GM21390 (cell line): ENCODE measurements around the gene HTD2.
"Not testable (repeated sequence)": the region's sequence is repeated elsewhere in the genome, so short reads cannot be mapped to it uniquely, and the experiment has no call there.

Experiments used
- ATAC-seq: cut with Tn5 transposase; IDR thresholded peaks from one replicate; pipeline ENCODE4 v1.9.1; 2021; ENCODE audit not compliant: unreplicated experiment

Gene HTD2

DNA sequence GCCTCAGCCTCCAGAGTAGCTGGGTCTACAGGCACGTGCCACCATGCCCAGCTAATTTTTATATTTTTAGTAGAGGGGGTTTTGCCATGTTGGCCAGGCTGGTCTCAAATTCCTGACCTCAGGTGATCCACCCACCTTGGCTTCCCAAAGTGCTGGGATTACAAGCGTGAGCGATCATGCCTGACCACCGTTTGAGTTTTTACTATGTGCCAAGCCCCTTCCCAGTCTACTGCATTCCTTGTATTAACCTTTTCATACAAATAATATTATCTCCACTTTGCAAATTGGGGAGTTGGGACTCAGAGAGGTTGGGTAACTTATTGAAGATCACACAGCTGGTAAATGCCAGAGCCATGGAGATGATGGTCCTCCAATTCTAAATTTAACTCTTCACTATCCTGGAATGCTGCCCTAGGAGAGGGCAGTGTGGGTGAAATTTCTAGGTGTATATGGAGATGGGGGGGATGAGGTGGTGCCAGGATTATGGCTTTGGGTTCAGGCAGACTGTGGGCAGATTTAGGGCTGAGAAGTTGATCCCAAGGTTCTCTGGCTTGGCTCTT is 25.4 kb downstream of the HTD2 start:
- no peak for ATAC-seq

DNA sequence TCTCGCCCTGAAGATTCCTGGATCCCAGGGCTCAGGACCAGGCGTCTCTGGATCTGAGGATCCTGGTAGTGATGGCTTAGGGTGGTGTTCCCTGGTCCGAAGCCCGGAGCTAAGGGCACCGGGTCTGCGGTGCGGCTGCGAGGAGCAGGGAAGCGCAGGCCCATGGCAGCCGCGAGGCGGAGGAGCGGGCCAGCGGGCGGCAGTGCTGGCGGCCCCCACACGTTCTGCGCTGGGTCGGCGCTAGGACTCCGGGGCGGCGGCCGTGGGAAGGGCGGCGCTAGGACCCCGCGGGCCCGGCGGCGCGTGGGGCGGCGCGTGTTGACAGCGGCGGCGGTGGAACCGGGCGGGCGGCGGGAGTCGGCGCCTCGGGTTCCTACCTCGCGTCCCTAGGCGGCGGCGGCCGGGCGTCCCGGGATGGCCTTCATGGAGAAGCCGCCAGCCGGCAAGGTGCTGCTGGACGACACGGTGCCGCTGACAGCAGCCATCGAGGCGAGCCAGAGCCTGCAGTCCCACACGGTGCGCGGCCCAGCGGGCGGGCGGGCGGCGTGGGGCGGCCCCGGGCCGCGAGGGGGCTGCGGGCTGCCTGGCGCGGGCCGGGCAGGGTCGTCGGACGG is 26.4 kb downstream of the HTD2 start, which contains the start of gene PXK:
TSS of gene PXK (plus strand) at position 318 of the 614 bp plus-strand sequence. CDS start at position 415, 97 bp downstream.
- ATAC-seq = peak; percentile 91

DNA sequence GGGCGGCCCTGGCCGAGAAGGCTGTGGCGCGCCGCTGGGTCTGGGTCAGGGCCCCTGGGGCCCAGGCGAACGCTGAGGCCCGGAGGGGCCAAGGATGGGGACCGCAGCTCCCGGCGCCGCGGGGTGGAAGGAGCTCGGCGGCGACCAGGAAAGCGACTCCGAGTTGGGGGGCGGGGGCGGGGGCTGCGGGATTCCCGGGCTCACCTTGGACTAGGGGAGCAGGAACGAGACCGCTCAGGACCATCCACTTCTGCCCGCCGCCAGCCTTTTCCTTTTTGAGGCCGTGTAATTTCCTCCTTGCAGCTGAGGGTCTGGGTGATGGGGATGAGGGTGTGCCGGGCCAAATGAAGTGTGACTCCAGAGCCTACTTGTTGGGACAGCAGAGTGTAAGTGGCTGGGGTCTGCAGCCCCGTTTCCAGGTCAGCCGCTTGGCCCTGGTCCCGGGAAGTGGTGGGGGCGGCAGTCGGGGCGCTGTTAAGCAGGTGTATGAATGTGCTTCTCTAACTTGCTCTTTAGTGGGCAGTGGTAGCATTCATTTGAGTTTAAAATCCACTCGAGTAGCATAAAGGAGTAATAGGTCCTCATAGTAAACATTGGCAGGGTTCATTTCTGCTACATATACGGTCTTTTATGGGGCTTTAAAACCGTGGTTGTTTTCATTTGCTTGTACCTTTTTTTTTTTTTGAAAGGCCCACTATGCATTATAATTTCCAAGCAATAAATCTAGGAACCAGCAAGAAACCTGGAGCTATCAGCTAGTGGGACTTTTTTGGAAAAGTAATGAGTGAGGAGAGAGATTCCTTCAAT is 27.1 kb downstream of the HTD2 start:
- ATAC-seq = peak; percentile 34

DNA sequence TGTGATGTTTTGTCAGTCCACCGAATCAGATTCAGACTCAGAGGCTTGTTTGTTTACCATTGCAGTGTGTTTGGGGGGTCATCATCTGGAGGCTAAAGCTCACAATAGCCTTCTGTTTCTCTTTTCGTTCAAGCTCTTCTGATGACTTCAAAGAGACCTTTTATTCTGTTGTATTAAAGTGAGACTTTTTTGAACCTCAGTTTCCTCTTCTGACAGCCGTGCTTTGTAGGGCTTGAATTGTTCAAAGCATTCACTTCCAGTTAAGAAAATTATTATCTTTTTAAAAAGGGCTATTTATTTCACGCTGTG is 27.6 kb downstream of the HTD2 start:
- ATAC-seq = no peak

DNA sequence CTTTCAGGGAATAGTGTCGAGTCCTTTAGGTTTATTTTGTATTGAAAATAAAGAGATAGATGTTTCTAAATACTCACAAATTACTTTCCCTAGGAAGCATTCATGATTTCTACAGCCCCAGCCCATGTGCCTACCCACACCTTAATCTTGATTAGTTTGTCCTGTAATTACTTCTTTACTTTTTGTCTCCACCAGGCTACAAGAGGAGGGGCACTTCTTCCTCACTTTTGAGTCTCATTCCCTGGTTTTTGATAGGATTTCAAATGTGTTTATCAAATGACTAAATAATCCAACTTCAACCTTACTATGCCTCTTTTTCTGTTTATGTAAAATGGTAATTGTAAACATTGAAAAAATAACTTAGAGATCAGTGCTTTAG is 28.2 kb downstream of the HTD2 start:
- no peak for ATAC-seq

DNA sequence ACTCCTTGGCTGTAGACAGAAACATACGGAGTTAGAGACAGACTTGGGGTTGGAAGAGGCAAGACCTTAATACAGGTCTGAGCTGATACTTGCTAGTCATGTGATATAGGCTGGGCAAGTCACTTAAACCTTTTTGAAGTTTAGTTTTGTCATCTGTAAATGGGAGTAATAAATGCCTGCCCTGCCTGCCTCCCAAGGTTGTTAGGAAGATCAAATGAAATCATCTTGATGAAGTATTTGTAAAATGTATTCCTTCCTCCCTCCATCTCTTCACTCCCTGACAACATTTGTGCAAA is 29.3 kb downstream of the HTD2 start:
- ATAC-seq = no peak

DNA sequence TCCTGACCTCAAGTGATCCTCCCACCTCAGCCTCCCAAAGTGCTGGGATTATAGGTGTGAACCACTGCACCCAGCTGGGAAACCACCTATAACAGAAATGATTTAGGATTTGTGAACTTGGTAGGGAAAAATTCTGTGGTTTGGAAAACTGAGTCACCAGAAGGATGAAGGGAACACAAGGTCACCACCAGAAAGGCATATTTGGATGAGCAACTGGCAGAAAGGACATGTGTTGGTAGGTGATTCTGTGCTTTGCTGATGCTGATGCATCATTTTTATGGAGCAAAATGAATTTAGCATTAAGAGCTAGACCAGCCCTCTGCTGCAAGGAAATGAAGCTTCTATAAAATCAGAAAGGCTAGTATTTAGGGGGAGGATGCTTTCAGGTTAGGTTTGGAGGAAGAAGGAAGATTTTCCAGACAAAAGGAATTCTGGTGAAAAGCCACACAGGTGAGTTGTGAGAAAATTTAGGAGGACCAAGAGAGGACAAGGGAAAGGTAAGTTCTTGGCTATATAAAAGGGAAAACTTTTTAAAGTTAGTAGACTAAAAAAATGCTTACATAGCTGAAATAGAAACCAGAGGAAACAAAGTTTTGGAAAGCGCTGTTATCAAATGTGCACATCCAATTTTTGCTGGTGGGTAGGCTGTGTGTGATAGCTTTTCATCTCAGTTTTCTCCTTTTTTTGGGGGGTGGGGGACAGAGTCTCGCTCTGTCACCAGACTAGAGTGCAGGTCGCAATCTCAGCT is 30.0 kb downstream of the HTD2 start:
- no peak for ATAC-seq

DNA sequence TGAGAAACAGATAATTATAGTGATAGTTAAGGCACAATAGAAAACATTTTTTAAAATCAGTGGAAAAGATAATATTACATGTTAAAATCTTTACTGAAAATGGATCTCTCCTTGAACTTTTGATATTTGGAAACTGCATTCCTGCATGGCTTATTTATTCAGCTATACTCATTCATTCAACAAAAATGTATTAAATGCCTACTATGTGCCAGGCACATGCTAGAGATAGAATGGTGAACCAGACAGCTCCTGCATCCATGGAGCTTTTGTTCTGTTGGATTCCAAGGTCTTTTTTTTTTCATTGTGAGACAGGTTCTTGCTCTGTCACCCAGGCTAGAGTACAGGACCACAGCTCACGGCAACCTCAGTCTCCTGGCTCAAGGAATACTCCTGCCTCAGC is 30.9 kb downstream of the HTD2 start:
- ATAC-seq = no peak

DNA sequence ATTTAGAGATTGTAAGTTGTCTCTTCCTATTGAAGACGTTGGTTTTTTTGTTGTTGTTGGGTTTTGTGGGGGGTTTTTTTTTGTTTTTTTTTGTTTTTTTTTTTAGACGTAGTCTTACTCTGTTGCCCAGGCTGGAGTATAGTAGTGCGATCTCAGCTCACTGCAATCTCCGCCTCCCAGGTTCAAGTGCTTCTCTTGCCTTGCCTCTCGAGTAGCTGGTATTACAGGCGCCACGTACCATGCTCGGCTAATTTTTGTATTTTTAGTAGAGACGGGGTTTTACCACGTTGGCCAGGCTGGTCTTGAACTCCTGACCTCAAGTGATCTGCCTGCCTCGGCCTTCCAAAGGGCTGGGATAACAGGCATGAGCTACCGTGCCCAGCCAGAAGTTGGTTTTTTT is 32.8 kb downstream of the HTD2 start:
- ATAC-seq = not testable (repeated sequence)

DNA sequence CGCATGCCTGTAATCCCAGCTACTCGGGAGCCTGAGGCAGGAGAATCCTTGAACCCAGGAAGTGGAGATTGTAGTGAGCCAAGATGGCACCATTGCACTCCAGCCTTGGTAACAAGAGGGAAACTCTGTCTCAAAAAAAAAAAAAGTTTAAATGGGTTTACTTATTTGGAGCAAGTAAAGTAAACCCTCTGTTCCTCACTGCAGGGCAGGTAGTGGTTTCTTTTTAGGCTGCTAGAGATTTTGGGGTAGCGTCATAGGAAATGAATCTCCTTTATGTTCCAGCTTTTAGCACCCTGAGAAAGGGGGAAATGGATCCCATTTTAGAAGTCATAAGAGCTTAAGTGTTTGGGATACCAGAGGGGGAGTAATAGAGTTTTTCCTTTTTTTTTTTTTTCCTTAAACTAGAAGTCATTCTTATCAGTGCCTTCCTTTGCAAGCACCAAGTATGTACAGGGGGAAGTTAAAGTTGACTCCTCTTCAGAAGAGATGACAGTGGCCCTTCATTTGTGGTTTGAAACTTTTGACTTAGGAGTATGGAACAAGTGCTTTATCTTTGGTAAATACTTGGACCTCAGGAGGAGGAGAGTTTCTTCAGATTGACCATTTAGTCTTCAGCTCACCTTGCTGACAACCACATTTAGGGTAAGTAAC is 34.4 kb downstream of the HTD2 start:
- ATAC-seq = no peak

DNA sequence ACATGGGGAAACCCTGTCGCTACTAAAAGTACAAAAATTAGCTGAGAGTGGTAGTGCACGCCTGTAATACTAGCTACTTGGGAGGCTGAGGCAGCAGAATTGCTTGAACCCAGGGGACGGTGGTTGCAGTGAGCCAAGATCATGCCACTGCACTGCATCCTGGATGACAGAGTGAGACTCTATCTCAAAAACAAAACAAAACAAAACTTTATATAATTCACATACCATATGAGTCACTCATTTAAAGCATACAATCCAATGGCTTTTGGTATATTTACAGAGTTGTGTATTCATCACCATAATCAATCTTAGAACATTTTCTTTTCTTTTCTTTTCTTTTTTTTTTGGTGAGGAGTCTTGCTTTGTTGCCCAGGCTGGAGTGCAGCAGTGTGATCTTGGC is 35.1 kb downstream of the HTD2 start:
- ATAC-seq = no peak

DNA sequence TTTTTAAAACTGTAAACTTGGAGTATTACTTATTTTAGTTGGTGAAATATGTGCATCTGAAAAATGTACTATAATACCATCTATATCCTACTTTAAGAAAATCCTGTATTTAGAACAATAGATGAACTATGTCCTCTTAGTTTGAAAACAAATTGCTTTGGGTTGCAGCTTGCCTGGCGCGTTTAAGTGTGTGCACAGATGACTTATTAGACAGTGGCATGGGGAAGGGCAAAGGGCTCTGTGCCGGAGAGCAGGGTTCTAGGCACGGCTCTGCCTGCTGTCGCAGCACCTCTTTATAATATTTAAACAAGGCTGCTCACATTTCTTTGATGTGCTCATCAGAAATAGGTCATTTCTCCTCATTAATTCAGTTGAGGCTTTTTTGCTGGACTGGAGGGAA is 36.4 kb downstream of the HTD2 start:
- ATAC-seq = no peak

DNA sequence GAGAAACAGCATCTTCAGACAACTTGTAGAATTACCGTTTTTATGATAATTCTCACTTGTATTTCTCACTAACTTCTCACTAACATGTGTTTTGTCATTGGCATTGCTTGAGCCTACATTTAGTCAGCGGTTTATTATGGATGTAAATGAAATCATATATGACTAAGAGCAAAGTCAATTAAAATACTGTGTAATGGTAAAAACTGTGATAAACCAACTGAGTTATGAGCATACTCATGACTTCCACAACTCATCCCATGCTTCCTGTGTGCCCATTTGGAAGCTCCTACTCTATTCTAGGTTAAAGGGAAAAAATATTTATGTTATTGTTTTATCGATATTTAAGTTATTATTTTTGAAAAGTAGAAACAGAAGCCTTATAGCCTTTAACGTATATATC is 39.1 kb downstream of the HTD2 start:
- no peak for ATAC-seq

DNA sequence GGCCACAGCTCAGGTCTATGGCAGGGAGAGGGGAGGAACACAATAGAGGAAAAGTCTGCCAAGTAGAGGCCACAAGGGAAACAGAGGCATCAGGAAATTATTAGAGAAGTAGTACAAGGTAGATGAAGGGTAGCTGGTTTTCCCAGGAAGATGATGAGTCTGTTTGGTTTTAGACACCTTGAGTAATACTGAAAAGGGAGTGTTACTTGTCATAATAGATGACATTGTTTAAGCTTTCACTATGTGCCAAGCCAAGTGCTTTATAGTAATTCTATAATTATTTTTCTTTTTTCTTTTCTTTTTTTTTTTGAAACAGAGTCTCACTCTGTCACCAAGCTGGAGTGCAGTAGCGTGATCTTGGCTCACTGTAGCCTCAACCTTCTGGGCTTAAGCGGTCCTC is 40.0 kb downstream of the HTD2 start:
- no peak for ATAC-seq

DNA sequence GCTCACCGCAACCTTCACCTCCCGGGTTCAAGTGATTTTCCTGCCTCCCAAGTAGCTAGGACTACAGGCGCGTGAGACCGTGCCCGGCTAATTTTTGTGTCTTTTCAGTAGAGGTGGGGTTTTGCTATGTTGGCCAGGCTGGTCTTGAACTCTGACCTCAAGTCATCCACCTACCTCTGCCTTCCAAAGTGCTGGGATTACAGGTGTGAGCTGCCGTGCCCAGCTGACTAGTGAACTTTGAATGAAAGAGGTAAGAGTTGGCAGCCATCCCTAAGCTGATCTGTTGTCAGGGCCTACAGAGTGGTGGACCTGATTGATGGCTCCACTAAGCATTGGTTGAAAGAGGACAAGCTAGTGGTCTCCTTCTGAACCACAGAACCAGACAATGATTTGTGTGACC is 41.7 kb downstream of the HTD2 start:
- ATAC-seq = no peak

DNA sequence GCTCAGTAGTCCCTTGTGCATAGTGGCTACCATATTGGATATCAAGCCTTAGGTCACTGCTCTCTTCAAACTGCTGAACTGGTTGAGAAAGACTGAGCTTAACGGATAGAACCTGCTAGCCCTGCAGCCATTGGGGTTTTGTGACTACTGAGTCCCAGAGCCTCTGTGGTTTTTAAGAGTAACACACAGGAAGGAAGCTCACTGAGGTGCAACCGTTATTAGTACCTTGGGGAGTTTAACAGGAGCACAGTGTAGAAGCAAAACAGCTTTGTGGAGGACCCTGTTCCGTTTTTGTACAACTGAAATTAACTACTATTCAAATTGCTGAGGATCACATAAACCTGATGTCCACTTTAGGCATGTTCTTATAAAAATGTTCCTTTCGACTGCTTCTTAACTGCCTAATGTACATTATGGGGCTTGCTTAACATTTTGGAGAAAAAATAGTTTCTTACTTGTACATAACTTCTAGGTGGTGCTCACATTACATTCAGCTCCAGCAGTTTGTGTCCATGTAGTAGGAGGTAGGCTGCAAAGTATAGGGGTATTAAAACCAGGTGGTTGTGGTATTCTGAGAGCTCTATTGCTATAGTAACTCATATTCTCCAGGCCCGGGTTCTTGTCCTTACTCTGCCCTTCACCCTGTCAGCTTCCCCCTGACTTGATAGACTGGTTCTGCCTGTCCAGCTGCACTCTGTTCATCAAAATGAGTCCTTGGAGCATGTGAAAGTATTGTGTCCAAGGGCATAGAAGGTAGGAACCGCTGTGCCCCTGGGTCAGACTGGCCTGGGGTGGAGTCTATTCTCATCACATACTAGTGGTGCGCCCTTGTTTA is 43.7 kb downstream of the HTD2 start:
- ATAC-seq = peak; percentile 88

DNA sequence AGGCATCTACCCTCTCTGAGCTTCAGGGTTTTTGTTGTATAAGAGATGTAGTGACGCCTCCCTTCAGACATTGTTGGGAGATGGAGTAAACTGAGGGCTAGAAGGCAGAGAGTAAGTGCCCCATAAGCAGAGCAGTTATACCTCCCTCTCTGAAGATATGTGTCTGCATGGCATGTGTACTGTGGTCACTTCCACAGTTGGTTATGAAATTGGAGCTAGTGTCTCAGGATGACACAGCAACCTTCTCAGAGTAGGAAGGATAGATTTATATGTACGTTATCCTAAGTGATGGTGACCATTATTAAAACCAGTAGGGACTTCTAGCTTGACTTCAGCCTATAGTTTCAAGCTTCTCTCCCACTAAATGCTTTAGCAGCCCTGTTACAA is 44.3 kb downstream of the HTD2 start:
- no peak for ATAC-seq

DNA sequence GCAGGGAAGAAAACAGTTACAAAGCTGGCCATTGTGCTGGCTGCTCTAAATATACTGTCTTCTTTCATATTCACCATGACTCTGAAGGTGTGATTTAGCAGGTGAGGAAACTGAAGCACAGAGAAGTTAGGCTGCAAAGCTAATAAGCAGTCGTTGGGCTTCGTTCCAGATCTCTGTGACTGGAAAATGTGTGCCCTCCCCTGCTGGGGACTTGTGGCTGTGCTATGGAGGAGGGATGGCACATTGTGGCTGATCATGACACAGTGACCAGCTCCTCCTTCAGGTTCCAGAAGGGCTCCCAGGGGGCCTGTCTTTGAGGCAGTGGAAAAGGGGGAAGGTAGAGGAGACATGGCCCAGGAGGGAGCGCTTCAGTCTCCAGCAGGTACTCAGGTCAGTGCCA is 45.6 kb downstream of the HTD2 start:
- ATAC-seq = no peak

DNA sequence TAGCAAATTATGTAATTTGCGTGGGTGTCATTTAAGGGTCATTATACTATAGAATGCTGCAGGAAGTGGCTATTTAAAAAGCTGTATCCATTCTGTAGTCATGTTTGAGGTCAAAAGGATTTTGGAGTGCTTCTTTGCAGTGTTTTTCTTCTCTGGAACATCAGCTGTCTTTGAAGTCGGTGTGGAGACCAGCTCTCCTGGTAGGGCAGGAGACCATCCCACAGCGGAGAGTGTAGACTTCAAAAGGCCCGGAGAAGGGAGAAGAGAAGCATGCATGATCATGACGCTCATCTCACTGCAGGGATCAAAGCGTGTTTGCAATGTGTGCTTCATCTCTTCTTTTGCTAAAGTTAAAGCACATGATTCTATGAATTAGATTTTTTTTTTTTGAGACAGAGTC is 46.3 kb downstream of the HTD2 start:
- no peak for ATAC-seq

DNA sequence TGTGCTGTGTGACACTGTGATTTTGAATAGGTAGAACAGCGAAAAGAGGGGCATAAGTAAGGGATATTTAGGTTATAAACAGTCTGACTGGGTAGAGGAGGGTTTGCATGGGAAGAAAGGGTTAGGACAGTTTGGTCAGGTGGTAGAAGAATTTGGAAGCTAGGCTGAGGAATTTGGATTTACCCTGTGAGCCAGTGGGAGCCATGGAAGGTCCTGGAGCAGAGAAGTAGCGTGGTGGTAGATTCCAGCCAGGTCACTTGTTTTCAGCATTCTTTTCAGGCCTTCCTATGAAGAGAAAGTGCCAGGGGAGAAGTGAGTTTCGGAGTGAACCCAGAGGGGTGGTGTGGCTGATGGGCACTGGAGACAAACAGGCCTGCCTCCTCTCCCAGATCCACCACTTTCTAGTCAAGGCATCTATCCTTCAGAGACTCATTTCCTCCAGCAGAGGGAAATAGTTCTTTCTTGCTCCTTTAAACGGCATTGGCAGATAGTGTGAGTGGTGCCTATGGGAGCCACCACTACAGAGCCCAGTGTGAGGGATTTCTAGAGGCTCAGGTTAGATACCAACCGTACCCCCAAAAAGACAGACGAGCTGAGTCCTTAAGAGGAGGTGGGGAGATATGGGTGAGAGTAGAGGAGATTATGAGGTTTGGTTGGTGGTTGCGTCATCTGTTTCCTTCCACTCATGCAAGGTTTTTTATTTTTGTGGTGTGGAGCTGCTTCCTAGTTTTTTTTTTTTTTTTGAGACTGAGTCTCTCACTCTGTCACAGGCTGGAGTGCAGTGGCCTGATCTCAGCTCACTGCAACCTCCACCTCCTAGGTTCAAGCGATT is 47.6 kb downstream of the HTD2 start:
- ATAC-seq = no peak
